Stimulated activated CD4-positive, alpha-beta T cell treated with anti-CD3 and anti-CD28 coated beads, Interleukin-1b, Interleukin-23, amount 100 ng/mL, for 24 hours (primary cell): ENCODE results near the gene FOXA1.

ENCODE experiments used
- DNase-seq, 4 experiments: peaks; one replicate each; pipeline ENCODE4 v3.0.0-alpha.2; 2020; ENCODE audit warnings: low read depth in 4 of 4, low spot score in 1 of 4

The FOXA1 gene

GRCh38 chr14:37590428-37591139, 4.5 kb downstream of the FOXA1 start:
- DNase-seq, result no peak

DNA sequence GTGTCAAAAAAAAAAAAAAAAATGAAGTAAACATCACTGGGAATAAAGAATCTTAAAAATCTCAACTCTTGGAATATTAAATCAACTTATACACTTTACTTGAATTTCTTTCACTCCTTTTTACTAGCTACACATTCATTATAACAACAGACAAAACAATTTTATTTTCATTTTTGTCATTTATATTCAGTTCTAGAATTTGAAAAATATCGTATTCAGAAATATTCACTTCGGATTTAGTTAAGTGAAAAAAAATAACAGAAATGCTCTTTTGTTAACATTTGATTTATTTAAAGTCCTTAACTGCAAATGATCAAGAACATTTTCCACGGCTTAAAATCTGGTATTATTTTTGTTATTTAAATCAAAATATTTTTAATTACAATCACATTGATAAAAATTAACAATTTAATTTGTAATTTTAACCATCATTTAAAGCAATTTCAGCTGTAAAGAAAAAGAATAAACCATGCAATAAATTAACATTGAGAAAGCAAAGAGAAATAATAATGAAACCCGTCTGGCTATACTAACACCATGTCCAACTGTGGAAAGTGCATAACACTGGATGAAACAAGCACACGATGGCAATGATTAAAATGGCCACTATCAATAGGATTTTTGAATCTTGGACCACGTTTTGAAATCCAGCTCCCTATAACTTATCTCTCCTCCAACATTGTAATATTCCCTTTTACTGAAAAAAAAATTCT, 5.2 kb downstream of the FOXA1 start:
- DNase-seq, result no peak

- no peak for DNase-seq
Observed at GRCh38 chr14:37588956-37589714, 5.9 kb downstream of the FOXA1 start.

DNA sequence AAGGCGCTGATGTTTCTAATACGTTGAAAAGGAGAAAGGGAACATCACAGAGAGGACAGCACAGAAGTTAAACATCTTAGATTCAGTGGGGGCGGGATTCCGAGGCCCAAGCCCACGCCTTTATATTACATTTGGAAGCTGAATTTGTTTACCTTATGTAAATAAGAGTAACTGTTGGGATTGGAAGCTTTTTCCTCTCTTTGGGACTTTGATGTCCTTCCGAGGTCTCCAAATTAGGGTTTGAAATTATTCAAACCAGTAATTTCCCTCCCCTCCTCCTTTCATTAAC, 6.4 kb downstream of the FOXA1 start:
- no peak for DNase-seq

DNA sequence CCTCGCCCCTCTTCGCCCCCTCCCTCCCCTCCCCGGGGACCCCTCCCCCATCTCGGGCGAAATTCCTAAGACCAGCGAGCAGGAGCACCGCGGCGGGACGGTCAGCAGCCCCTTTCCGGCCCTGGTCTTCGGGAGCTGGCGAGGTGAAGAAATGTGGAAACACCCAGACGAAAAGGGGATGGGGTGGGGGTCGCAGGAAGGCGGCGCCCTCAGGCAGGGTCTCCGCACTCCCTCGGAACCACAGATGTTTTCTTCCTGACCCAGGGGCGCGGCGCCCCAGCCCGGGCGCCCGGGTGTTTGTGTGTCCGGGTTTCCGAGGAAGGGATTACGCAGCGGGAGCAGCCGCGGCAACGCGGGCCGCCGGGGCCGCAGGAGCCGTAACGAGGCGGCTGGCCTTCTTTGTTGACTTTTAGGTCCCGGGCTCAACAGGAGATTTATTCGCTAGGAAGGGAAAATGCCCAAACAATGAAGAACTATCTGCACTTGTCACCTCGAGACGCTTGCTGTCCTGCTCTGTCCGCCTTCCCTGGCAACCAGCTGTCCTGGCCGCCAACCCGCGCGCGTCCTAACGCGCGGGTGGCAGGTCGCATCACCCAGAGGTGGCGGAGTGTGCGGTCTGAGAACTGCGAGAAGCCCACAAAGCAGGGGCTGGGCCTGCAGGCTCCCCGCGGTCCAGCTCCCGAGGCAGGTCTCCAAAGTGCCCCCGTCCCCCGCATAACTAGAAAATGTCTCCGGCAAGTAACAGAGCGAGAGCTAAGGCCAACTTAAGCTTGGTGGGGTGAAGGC, 7.0 kb downstream of the FOXA1 start:
- DNase-seq, result no peak

DNA sequence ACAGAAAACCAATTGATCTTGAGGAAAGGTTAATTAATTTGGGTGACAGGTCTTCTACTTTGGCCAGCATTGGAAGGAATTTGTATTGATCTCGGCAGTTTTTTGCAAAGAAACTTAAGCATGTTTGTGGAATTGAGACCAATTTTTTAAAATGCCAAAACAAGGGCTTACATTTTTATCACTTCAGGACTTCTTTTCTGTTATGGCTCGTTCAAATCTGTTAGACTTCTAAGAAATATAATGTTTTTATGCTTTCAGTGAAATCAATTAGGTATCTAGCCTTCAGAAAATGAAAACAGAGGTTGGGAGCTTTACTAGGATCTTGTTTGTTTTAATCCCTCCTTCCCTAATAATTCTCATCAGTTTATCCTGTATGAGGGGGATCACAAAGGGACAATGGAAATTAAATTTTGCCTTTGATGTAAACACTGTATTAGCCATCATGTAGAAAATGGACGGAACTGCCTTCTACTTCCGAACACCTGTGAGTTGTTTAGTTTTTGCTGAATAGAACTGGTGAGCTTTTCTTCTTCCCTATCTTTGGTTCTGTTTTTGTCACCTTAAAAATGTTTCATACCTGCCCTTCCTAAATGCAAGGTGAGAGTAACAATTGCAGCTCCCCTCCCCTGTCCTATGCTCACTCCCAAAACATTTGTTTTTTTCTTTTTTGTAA, 7.8 kb downstream of the FOXA1 start:
- DNase-seq, result no peak

DNA sequence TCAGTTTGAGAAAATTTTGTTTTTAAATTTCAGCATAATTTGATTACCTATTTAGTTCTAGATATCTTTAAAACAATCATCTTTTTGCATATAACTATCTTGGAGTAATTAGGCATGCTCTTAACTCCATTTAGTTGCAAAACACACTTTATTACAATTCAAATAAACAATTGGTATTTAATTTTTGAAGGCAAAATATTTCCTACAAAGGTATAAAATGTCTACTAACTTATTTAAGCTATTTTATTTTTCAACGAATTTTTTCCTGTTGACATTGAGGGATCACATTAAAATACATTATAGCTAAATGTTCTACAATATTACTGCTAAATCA, 8.3 kb downstream of the FOXA1 start:
- no peak for DNase-seq

DNA sequence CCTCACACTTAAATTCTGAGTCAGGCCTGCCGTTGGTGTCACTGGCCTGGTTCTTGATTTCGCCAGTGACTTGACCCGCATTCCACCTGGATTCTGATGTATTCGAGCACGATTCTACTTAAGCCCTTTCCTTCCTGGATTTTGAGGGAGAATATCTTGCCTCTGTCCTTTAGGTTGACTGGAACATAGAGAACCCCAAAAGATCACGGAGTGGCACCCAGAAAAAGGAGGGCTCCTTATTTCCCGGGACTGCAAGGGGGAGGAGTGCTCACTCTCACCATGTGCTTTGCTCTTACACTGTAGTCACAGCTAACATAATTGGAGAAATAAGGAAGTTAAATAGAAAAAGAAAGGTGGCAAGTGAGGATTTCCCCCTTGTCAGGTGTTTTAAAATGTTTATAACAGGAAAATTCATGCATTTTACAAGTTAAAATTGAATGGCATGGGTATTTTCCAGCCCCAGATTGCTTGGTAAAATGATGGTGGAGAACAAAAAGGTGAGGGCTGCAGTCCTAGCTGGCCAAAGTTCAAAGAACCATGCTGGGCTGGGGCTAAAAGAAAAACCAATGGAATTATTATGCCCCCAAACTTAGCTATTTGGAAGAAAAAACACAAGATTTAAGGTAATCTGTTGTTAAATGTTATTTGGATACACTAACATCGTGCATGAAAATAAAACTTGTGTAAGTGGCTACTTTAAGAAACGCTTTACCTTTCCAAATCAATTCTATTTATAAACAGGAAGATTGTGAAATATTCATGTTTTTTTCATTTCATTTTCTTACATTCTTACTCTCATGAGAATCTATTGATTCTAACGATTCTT, 8.9 kb downstream of the FOXA1 start:
- DNase-seq, result no peak

DNA sequence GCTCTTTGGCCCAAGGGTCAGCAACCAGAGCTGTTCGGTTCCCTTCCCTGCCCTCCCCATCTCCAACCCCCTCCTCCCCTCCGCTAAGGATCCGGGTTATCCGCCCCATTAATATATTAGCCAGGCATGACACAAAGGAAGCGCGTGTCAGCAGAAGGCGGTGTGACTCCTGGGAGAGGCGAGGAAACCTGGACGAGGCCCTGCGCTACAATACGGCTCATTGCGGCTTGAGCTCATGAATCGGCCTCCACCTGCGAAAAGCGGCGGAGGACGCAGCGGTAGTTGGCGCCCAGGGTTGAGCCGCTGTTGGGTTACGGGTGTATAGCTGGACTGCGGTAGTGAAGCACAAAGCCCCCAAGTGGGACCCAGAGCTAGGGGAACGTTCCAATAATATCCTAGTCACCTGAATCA, 9.9 kb downstream of the FOXA1 start:
- DNase-seq, result no peak

GRCh38 chr14:37584211-37585100, 10.6 kb downstream of the FOXA1 start:
- no peak for DNase-seq

DNA sequence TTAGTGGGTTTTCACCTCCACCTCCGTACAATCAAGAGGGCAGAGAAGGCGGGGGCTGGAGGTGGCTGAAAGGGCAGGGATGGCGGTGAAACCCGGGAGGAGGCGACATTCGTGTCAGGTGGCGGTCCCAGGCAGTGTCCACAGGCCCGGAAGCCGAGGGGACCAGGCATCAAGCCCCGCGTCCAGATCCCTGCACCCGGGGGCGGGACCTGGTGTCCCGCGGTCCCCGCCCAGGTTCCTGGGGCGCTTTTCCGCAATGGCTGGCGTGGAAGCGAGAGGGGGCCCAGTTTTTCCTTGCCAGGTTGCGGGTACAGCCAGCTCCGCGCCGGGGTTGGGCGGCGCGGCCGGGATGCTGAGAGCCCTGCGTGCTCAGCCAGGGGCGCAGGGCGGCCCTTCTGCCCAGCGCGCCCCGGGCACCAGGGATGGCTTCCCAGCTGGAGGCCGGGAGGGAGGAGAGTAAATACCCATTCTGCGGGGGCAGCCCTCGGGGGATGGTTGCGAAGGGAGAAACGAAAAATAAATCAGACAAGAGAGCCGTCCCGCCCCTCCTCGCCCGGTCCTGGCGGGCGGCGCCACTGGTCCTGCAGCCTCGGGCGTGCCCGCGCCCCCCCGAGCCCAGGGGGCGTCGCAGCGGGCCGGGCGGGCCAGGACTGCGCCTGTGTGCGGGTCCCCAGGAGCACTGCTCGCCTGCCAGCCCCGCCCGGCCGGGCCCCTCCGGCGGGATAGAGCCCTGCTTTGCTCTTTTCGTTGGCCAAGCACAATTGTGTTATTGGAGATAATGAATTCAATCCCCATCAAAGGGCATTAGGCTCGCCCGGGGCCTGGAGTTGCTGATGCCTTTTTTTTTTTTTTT, 11.5 kb downstream of the FOXA1 start:
- DNase-seq, result no peak

GRCh38 chr14:37580146-37580545, 14.9 kb downstream of the FOXA1 start:
- DNase-seq, result no peak

DNA sequence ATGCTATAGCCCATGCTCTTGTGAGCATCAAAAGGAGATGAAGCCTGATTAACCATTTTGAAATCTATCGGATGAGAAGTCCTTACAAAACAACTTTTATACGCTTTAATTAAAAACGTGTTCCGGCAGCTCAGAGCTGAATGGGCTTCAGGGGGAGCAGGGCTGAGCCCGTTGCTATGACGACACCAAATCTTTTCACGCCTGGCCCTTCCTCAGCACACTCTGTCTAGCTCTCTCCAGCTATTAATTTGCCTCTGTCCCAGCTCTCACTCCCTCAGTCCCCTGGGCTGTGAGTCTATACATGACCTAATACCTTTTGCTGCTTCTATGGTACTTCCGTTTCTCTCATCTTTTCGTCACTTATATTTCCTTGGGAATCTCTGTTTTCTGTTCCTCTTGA, 15.8 kb downstream of the FOXA1 start:
- DNase-seq, result no peak

GRCh38 chr14:37573356-37573755, 21.7 kb downstream of the FOXA1 start:
- DNase-seq, result no peak

DNA sequence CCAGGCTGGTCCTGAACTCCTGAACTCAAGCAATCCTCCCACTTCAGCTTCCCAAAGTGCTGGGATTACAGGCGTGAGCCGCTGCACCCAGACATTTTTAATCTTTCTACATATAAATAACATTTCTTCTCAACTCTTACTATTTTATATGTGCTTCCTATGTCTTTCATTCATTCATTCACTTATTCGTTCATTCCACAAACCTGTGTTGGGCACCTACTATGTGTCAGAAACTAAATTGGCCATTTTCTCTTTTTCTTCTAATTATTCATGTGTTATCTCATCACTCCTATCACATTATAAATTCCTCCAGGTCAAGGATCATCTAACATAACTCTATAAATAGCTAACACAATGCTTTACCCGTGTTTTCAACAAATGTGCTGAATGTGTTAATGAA, 23.7 kb downstream of the FOXA1 start:
- no peak for DNase-seq

- no peak for DNase-seq
Observed at GRCh38 chr14:37569729-37570128, 25.3 kb downstream of the FOXA1 start.

DNA sequence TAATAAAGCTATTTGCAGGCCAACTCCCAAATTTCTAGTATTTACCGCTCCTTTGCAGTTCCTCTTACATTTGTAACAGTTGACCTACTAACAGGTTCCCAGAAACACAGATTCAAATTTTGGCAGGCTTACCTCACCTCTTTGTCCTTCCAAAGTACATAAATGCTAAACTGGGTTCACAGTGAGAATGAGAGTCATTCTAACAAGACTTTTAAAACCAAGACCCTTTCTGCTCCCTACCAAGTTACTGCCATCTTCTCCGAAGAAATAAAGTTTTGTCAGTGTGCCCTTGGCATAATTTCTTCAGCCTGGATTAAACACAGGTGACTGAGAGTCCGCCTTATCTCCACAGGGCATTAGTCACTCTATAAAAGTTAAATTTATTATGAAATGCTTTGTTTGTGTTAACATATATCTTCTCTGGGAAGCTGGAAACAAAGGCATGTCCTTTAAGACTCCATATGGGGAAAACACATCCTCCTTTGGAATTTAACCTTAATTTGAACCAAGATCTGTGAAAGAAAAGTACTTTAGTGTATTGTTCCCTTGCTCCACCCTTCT, 28.2 kb downstream of the FOXA1 start:
- no peak for DNase-seq

GRCh38 chr14:37565550-37565949, 29.5 kb downstream of the FOXA1 start:
- no peak for DNase-seq
